ENCODE measurements around the gene COPS7A.
"Not testable (repeated sequence)": the region's sequence is repeated elsewhere in the genome, so short reads cannot be mapped to it uniquely, and the experiment has no call there.

COPS7A gene

DNA sequence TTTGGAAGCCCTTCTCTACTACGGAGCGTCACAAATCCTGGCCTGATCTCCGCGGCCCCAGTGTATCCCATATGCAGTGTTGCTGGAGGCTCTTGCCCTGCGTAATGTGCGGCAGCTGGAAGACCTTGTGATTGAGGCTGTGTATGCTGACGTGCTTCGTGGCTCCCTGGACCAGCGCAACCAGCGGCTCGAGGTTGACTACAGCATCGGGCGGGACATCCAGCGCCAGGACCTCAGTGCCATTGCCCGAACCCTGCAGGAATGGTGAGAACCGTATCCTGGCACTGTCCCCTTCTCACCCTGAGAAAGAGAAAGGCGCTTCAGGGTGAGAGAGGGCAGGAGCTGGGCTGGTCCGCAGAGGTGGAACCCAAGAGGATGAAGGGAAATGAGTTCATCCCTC, 5.3 kb downstream of the COPS7A start:
- Histone ChIP-seq H3K4me3 (replicated peaks; ENCODE audit: low read depth, low read length) (no peak overlapping the region), H3K36me3 (ENCODE audit: control insufficient read depth, insufficient read depth, low read length) (peaks cover 14% of the 10 kb centered on the region), H3K27me3 (replicated peaks; ENCODE audit: control insufficient read depth, insufficient read depth, low read length) (no peaks in the 10 kb centered on the region)
- TF ChIP-seq, protein P1, sequence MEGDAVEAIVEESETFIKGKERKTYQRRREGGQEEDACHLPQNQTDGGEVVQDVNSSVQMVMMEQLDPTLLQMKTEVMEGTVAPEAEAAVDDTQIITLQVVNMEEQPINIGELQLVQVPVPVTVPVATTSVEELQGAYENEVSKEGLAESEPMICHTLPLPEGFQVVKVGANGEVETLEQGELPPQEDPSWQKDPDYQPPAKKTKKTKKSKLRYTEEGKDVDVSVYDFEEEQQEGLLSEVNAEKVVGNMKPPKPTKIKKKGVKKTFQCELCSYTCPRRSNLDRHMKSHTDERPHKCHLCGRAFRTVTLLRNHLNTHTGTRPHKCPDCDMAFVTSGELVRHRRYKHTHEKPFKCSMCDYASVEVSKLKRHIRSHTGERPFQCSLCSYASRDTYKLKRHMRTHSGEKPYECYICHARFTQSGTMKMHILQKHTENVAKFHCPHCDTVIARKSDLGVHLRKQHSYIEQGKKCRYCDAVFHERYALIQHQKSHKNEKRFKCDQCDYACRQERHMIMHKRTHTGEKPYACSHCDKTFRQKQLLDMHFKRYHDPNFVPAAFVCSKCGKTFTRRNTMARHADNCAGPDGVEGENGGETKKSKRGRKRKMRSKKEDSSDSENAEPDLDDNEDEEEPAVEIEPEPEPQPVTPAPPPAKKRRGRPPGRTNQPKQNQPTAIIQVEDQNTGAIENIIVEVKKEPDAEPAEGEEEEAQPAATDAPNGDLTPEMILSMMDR (IDR thresholded peaks at IDR 0.05; ENCODE audit: insufficient read depth, low read length, poor library complexity, severe bottlenecking) = no peak
- no peak for DNase-seq (ENCODE audit: extremely low read depth, insufficient read length)

DNA sequence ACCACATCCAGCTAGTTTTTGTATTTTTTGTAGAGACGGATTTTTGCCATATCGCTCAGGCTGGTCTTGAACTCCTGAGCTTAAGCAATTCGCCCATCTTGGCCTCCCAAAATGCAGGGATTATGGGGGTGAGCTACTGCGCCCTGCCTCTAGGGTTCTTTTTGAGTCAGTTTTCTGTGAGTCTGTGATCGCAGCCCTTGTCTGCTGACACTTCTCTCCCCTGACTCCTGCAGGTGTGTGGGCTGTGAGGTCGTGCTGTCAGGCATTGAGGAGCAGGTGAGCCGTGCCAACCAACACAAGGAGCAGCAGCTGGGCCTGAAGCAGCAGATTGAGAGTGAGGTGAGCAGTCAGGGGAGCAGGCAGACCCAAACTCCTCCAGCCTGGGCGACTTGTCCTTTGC, 6.3 kb downstream of the COPS7A start:
- H3K27me3 ChIP-seq (replicated peaks; ENCODE audit: control insufficient read depth, insufficient read depth, low read length) = no peaks in the 10 kb centered on the region
- TF ChIP-seq, protein P1 (IDR thresholded peaks at IDR 0.05; ENCODE audit: insufficient read depth, low read length, poor library complexity, severe bottlenecking) = no peak
- DNase-seq (ENCODE audit: extremely low read depth, insufficient read length) = no peak
- no peak overlapping the region for H3K4me3 ChIP-seq (replicated peaks; ENCODE audit: low read depth, low read length)
- peaks cover 14% of the 10 kb centered on the region for H3K36me3 ChIP-seq (ENCODE audit: control insufficient read depth, insufficient read depth, low read length)

DNA sequence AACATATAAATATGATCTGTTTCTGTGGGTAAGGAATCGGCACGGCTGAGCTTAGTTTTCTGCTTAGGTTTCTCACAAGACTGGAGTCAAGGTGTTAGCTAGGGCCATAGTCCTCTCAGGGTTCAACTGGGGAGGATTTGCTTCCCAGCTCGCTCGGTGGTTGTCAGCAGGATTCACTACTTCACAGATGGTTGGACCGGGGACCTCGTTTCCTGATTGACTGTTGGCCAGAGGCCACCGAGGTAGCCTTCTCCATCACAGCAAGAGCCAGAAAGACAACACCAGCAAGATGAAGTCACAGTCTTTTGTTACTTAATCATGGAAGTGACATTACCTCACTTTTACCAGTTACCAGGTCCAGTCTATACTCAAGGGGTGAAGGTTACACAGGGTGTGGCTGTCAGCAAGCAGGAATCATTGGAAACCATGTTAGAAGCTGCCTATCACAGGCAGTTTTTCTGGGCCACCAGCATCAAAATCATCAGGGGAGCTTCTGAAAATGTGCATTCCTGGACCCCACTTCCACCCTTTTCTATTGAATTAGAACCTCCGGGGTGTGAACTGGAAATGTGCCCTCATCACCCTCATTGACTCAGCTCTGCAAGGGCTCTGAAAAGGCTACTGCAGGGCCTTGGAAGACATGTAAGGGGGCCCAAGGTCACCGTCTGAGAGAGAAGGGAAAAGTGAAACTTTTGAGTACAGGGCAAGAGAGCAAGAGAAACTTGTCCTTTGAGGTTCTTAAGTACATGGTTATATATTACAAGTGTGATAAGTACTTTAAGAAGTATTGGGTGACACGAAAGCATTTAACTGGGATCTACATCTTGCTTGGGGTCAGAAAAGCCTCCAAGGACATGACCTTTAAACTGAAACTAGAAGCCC, 10.9 kb downstream of the COPS7A start:
- TF ChIP-seq, protein P1 (IDR thresholded peaks at IDR 0.05; ENCODE audit: insufficient read depth, low read length, poor library complexity, severe bottlenecking) = no peak
- Histone ChIP-seq H3K27me3 (replicated peaks; ENCODE audit: control insufficient read depth, insufficient read depth, low read length) (no peaks in the 10 kb centered on the region), H3K4me3 (replicated peaks; ENCODE audit: low read depth, low read length) (no peak overlapping the region), H3K36me3 (ENCODE audit: control insufficient read depth, insufficient read depth, low read length) (peaks cover 9% of the 10 kb centered on the region)
- no peak for DNase-seq (ENCODE audit: extremely low read depth, insufficient read length)

DNA sequence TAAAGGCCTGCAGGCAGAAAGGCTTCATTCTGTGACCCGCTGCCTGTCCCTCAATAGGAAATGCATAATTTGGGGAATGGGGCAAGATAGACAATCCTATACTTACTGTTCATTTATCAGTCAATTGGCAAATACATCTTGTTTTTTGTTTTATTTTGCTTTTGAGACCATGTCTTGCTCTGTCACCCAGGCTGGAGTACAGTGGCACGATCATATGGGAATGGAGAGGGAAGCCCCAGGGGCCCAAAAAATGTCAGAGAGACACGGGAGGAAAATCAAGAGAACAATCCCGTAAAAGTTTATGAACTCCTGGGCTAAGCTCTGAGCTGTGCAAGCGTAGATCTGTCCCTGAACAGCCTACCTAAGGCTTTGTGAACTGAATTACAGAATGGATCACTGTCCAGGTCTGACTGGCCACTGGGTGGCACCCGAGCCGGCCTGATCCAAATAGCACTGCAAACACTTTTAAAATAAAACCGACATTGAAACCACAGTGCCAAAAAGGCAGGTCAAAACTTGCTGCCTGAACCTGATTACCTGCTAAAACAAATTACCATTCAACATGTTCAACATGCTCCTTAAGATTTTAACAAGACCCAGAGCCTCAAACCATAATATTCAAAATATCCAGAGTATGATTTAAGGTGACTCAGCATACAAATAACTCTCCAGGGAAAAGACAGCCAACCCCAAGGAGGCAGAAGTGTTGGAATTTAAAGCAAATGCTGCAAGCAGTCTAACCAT, 11.8 kb downstream of the COPS7A start:
- DNase-seq (ENCODE audit: extremely low read depth, insufficient read length) = no peak

DNA sequence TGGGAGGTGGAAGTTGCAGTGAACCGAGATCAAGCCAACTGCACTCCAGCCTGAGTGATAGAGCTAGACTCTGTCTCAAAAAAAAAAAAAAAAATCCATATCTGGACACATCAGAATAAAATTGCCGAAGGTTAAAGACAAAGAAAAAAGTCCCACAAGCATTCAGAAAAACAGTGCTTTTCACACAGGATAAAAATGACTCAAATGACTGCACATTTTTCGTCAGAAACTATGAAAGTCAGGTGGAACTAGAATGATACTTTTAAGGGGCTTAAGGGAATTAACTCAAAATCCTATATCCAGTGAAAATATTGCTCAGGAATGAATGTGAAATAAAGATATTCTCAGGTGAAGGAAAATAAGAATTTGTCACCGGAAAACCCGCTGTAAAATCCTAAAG, 12.9 kb downstream of the COPS7A start:
- Histone ChIP-seq H3K4me3 (replicated peaks; ENCODE audit: low read depth, low read length) (no peak overlapping the region), H3K36me3 (ENCODE audit: control insufficient read depth, insufficient read depth, low read length) (no peaks in the 10 kb centered on the region; the same call in 1 of the 2 replicates), H3K27me3 (replicated peaks; ENCODE audit: control insufficient read depth, insufficient read depth, low read length) (no peaks in the 10 kb centered on the region)
- TF ChIP-seq, protein P1 (IDR thresholded peaks at IDR 0.05; ENCODE audit: insufficient read depth, low read length, poor library complexity, severe bottlenecking) = no peak
- no peak for DNase-seq (ENCODE audit: extremely low read depth, insufficient read length)

More for the DNA sequence above, 11.8 kb downstream of the COPS7A start:
- Histone ChIP-seq H3K4me3 (replicated peaks; ENCODE audit: low read depth, low read length) (no peak overlapping the region), H3K27me3 (replicated peaks; ENCODE audit: control insufficient read depth, insufficient read depth, low read length) (no peaks in the 10 kb centered on the region), H3K36me3 (ENCODE audit: control insufficient read depth, insufficient read depth, low read length) (peaks cover 4% of the 10 kb centered on the region)
- TF ChIP-seq, protein P1 (IDR thresholded peaks at IDR 0.05; ENCODE audit: insufficient read depth, low read length, poor library complexity, severe bottlenecking) = peak; percentile 71

DNA sequence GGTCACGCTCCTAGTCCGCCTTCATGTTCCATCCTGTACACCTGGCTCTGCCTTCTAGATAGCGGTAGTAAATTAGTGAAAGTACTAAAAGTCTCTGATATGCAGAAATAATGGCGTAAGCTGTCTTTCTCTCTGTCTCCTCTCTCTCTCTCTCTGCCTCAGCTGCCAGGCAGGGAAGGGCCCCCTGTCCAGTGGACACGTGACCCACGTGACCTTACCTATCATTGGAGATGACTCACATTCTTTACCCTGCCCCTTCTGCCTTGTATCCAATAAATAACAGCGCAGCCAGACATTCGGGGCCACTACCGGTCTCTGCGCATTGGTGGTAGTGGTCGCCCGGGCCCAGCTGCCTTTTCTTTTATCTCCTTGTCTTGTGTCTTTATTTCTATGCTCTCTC, 18.2 kb downstream of the COPS7A start:
- not testable (repeated sequence) for H3K36me3 ChIP-seq (ENCODE audit: control insufficient read depth, insufficient read depth, low read length); DNase-seq (ENCODE audit: extremely low read depth, insufficient read length); H3K27me3 ChIP-seq (replicated peaks; ENCODE audit: control insufficient read depth, insufficient read depth, low read length); H3K4me3 ChIP-seq (replicated peaks; ENCODE audit: low read depth, low read length)
